ENCODE data around the gene MIDN.

Gene MIDN

DNA sequence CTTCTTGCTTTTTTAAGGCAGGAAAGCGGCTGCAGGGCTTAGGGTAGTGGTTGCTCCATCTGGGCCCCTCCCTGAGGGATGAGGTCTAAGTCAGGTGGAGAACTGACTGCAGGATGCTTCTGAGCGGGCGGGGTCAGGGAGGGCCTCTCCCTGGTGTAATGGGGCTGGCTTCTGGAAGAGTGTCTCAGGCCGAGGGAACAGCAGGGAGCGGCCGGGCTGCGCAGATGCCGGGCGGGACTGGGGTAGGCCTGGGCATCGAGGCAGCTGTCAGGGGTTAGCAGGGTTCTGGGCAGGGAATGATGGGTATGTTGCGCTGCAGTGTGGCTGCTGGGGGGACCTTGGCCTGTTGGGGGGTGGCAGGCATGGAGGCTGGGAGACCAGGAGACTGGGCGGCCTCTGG is 29.7 kb downstream of the MIDN start:
- TF ChIP-seq GATA2 (IDR thresholded peaks at IDR 0.05; ENCODE audit: low read depth, low read length) (no peak), GATA3 (IDR thresholded peaks at IDR 0.05; ENCODE audit: low read depth, low read length) (no peak)

DNA sequence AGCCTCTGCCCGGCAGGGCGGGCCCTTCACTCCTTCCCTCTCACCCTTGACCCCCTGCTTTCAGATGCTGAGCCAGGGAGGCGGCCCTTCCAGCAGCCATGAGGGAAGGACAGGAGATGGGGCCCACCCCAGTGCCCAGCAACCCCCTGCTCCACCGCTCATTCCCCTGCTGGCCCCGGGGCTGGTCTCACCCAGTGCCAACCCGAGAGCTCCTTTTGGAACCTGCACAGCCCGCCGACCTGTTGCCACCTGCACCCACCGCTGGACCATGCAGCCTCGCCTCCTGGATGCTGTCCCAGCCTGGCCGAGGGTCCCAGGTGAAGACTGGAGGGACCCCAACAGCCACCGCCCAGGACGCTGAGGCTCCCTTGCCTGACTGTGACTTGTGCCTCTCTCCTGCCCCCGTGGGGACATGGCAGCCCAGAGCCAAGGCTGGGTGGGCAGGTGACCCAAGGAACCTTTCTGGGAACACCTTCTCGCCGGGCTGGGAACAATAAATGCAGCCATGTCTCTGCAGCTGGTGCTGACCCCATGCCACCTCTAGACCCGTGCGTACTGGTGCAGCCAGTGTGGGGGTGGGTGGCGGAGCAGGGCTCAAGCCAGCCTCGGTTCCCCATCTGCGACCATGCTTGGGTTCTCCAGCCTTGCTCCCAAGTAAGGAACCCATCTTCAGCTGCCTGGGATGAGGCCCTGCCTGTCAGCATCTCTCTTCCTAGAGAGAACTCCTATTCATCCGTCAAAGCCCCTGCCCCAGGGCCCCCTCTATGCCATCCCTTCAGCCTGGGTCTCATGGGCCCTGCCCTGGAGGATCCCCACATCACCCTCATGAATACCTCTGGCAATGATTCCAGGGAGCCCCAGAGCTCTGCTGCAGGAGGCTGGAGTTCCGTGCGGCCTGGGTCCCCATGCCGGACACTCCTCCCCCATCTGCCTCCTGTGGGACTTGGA is 30.6 kb downstream of the MIDN start:
- no peak for TF ChIP-seq GATA2 (IDR thresholded peaks at IDR 0.05; ENCODE audit: low read depth, low read length)
- no peak for TF ChIP-seq GATA3 (IDR thresholded peaks at IDR 0.05; ENCODE audit: low read depth, low read length)

- no peak for TF ChIP-seq GATA3 (IDR thresholded peaks at IDR 0.05; ENCODE audit: low read depth, low read length)
- TF ChIP-seq GATA2 (IDR thresholded peaks at IDR 0.05; ENCODE audit: low read depth, low read length), result no peak
Measured at GRCh38 chr19:1279782-1280341, 31.5 kb downstream of the MIDN start.

DNA sequence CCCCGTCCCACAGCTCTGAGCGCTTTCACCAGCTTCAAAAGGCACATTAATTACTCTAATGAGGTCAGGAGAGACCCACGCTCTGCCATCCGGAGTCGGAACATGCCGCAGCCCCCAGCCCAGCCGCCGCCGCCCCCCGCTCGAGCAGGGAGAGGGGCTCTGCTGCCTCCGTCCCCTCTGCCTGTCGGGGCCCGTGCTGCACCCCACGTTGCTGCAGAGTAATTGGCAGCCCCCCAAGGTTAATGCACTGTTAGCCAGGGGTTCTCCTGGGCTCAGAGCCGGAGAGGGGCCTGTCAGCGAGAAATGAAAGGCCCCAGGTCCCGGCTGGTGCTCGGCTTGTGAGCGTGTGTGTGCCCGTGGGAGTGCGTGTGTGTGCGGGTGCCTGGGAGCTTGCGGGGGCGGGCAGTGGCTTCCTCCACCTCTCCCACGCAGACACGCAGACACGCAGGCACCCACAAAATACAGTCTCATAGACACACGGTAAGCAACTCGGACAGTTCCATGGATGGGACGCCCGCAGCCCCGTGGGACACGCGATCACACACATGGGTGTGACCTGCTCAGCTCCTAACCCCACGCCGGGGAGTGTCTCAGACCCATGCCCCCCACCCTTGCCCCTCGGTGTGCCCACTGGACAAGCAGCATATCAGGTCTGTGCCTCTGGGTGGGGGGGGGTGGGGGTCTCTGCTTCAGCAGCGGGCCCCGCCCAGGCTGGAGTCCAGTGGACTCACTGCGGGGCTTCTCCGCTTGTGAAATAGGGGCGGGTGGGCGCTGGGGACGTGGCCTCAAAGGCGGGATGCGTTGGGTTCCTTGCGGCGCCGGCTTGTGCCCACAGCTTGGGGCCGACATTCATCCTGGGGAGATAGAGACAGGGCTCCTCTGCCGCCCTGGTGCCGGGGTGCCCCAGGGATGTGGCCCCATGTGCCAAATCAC is 32.5 kb downstream of the MIDN start:
- TF ChIP-seq GATA2 (IDR thresholded peaks at IDR 0.05; ENCODE audit: low read depth, low read length) (no peak), GATA3 (IDR thresholded peaks at IDR 0.05; ENCODE audit: low read depth, low read length) (no peak)

DNA sequence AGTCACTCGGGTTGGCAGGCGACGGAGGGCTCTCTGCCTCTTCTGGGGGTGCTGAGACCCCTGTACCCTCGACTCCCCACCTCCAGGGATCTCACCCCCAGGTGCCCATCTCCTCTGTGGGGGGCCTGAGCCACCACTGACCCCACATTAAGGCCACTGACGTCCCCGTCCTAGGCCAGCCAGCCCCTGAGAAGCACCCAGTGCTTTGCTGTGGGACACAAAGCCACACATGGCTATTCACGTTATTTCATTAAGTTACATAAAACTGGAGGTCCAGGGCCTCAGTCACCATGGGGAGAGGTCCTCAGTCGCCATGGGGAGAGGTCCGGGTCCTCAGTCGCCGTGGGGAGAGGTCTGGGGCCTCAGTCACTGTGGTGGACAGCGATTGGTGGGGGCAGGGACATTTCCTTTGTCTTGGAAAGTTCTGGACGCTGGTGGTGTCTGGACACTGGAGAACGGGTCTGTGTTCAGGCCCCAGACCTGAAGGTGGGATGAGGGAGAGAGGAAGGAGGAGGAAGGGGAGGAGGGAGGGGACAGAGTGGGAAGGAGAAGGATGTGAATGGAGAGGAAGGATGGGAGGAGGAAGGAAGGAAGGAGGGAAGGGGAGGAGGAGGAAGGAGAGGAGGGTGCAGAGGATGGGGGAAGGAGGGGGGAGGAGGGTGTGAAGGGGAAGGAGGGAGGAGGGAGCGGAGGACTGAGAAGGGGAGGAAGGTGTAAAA is 33.3 kb downstream of the MIDN start:
- TF ChIP-seq GATA3 (IDR thresholded peaks at IDR 0.05; ENCODE audit: low read depth, low read length), result no peak
- no peak for TF ChIP-seq GATA2 (IDR thresholded peaks at IDR 0.05; ENCODE audit: low read depth, low read length)

DNA sequence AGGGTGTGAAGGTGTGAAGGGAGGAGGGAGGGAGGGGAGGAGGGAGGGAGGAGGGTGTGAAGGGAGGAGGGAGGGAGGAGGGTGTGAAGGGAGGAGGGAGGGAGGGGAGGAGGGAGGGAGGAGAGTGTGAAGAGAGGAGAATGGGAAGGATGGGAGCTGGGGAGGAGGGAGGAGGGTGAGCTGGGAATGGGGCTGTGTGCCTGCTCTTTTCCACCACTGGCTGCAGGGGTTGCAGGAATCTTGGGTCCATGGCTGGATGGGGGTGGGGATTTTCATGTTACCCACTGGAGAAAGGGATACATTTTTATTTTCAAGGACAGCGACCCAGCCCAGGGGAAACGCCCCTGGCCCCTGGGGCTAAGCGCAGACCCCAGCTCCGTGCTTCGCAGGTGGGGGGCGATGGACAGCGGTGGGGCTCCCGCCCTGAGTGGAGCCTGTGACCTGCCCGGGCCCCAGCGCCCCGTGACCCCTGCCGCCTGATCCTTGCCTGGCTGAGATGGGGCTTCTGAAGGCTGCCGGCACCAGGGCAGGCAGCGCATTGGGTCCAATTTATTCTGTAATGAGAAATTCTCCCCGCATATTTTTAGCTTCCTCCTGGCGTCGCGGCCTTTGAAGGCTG is 34.3 kb downstream of the MIDN start:
- TF ChIP-seq GATA2 (IDR thresholded peaks at IDR 0.05; ENCODE audit: low read depth, low read length) (no peak), GATA3 (IDR thresholded peaks at IDR 0.05; ENCODE audit: low read depth, low read length) (no peak)

- TF ChIP-seq GATA2 (IDR thresholded peaks at IDR 0.05; ENCODE audit: low read depth, low read length), result no peak
- TF ChIP-seq GATA3 (IDR thresholded peaks at IDR 0.05; ENCODE audit: low read depth, low read length), result no peak
Measured at GRCh38 chr19:1283207-1283916, 35.0 kb downstream of the MIDN start.

- TF ChIP-seq GATA2 (IDR thresholded peaks at IDR 0.05; ENCODE audit: low read depth, low read length) (no peak), GATA3 (IDR thresholded peaks at IDR 0.05; ENCODE audit: low read depth, low read length) (no peak)
Measured at GRCh38 chr19:1283917-1284292, 35.5 kb downstream of the MIDN start.

- TF ChIP-seq GATA2 (IDR thresholded peaks at IDR 0.05; ENCODE audit: low read depth, low read length), result no peak
- TF ChIP-seq GATA3 (IDR thresholded peaks at IDR 0.05; ENCODE audit: low read depth, low read length), result no peak
Measured at GRCh38 chr19:1284293-1284978, 36.1 kb downstream of the MIDN start.

DNA sequence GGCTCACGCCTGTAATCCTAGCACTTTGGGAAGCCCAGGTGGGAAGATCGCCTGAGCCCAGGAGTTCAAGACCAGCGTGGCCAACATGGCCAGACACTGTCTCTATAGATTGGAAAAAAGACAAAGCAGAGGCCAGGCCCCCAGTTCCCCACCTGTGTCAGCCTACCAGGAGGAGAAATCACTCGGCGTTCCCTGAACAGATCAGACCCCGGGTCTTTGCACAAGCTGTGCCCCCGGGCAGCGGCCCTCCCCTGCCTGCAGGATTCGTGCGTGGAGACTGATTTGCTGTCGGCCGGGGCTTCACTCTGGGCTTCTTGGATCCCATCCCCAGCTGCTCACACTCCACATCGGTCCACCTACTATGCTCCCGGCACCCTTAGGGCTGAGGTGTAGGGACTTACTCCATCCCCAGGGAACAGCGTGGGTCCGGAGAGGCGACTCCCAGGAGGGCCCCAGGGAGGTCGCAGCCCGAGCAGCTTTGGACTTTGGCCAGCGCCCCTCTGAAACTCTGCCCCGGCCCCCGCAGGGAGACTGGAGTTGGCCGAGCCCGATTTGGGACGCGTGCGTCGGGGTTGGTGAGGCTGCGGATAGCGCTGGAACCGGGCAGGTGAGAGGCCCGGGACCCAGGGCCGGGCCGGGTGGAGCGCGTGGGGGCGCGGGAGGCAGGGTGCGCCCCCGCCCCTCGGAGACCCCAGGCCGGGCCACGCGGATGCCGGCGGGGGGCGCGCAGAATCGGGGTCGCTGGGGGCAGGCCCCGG is 36.8 kb downstream of the MIDN start:
- TF ChIP-seq GATA2 (IDR thresholded peaks at IDR 0.05; ENCODE audit: low read depth, low read length) (no peak), GATA3 (IDR thresholded peaks at IDR 0.05; ENCODE audit: low read depth, low read length) (no peak)

GRCh38 chr19:1285737-1286360 is 37.5 kb downstream of the MIDN start, which contains the start of gene EFNA2:
EFNA2 (plus strand) TSS chr19:1285873; CDS start chr19:1286169, 296 bp downstream.
- TF ChIP-seq GATA2 (IDR thresholded peaks at IDR 0.05; ENCODE audit: low read depth, low read length), result no peak
- TF ChIP-seq GATA3 (IDR thresholded peaks at IDR 0.05; ENCODE audit: low read depth, low read length), result no peak

Measured in SH-SY5Y (cell line).